Fibroblast of upper back skin (primary cell): ENCODE data around the gene CUBN.
A peak's percentile ranks its signal among the peaks of the same experiment; 100 is the strongest.
"Not testable (repeated sequence)": the region's sequence is repeated elsewhere in the genome, so short reads cannot be mapped to it uniquely, and the experiment has no call there.

ENCODE experiments used
- DNase-seq: peaks from one replicate; pipeline ENCODE4 v3.0.0-alpha.2; 2013

Gene CUBN

DNA sequence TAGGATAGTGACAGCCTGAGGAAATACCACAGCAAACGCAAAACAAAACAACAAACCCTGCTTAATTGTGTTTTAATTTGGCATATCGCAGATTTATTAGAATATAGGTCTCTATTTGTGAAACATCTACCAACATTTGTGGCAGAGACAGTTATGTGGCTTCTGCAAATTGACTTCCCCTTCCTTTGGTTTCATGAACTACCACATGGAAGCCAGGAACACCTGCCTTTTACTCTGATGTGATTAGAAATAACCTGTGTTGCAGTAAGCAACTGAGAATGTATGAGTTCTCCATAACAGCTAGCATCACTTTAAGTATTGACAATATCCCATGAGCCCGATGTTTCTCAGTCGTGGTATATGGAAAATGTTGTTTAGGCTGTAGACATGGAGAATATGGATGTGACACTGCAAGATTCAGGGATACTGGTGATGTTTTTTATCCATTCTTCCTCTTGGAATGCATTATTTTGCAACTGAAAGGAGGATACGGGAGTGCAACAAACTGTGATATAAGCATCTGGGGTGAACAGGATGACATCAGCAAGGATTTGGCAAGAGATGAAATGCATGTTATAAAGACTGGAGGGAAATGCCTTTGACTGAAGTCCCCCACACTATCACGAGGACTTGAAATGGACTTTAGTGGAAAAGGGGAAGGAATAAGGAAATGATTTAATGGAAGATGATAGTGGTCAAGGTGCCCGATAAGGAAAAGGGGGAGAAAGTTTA, 95.9 kb downstream of the CUBN start:
- DNase-seq, result peak; percentile 55

- no peak for DNase-seq
Observed at GRCh38 chr10:17031637-17032635, 97.7 kb downstream of the CUBN start.

DNA sequence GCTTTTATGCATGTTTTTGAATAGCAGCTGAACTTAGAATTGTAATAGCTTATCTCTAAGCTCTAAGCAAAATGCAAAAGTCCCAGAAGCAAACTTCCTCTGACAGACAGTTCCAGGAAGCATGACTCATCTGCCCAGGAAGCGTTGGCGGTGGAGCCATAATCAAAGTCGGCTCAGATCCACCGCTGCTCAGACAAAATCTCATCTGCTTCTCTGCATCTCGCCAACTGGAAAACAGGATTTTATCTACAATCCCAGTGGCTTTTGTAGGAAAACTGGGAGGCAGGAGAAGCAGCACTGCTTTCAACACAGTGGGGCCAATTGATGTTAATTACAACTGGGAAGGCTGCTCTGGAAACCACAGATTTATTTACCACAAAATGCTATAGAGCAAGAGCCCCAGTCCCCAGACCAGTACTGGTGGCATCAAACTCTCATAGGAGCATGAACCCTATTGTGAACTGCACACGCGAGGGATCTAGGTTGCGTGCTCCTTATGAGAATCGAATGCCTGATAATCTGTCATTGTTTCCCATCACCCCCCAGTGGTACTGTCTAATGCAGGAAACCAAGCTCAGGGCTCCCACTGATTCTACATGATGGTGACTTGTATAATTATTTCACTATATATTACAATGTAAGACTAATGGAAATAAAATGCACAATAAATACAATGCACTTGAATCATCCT, 99.9 kb downstream of the CUBN start:
- peak; percentile 84 for DNase-seq

- DNase-seq, result no peak
Observed at GRCh38 chr10:17029239-17029580, 100.4 kb downstream of the CUBN start.

GRCh38 chr10:17028798-17029197, 100.8 kb downstream of the CUBN start:
- no peak for DNase-seq

GRCh38 chr10:17026686-17027485, 102.7 kb downstream of the CUBN start:
- peak; percentile 63 for DNase-seq

DNA sequence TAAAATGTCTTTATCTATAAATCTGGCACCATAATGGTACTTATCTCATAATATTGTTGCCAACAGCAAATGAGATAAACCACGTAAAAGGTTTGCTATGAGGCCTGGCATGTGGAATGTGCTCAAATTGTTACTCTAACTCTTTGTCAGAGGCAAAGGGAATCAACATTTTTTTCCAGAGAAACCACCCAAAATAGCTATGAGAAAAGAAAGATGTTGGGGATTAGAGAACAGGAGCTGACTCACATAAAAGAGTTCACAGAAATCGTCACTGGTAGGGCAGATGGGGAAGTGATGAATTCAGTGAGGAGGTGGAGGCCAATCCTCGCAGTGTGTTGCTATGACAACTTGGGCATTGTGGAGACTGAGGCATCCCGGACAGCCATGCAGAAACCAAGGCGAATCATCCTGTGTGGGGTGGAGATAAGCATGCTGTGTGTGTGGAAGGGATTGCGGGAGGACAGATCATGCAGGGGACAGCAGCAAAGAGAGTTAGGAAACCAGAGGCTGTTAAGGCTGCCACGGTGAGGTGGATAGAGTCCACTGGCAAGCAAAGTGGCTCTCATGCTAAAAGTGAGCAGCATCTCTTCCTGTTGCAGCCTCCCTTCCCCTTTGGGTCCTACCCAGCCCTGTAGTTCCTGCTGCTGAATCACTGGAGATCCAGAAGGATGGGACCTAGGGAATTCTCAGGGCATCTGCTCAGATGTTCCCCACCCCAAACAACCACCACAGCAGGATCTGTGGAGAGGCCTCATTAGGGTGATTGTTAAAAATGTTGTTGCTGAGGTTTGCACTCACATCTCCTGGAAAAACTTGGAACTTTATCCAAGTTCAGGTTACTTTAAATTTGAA, 103.9 kb downstream of the CUBN start:
- peak; percentile 98 for DNase-seq

DNA sequence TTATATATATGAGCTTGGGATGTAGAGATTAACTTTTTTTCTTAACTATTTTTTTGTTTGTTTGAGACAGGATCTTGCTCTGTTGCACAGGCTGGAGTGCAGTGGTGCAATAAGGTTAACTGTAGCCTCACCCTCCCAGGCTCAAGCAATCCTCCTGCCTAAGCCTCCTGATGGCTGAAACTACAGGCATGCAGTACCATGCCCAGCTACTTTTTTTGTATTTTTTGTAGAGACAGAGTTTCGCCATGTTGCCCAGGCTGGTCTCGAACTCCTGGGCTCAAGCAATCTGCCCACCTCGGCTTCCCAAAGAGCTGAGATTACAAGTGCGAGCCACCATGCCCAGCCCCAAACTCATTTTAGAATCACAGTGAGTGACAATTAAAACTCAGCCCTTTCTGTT, 105.2 kb downstream of the CUBN start:
- DNase-seq, result no peak

- peak; percentile 98 for DNase-seq
Observed at GRCh38 chr10:17023386-17024298, 106.0 kb downstream of the CUBN start.

- peak; percentile 56 for DNase-seq
Observed at GRCh38 chr10:17022896-17023295, 106.7 kb downstream of the CUBN start.

GRCh38 chr10:17022466-17022825, 107.2 kb downstream of the CUBN start:
- no peak for DNase-seq

- DNase-seq, result peak; percentile 51
Observed at GRCh38 chr10:17021656-17022465, 107.8 kb downstream of the CUBN start.

- no peak for DNase-seq
Observed at GRCh38 chr10:17019696-17020095, 109.9 kb downstream of the CUBN start.

DNA sequence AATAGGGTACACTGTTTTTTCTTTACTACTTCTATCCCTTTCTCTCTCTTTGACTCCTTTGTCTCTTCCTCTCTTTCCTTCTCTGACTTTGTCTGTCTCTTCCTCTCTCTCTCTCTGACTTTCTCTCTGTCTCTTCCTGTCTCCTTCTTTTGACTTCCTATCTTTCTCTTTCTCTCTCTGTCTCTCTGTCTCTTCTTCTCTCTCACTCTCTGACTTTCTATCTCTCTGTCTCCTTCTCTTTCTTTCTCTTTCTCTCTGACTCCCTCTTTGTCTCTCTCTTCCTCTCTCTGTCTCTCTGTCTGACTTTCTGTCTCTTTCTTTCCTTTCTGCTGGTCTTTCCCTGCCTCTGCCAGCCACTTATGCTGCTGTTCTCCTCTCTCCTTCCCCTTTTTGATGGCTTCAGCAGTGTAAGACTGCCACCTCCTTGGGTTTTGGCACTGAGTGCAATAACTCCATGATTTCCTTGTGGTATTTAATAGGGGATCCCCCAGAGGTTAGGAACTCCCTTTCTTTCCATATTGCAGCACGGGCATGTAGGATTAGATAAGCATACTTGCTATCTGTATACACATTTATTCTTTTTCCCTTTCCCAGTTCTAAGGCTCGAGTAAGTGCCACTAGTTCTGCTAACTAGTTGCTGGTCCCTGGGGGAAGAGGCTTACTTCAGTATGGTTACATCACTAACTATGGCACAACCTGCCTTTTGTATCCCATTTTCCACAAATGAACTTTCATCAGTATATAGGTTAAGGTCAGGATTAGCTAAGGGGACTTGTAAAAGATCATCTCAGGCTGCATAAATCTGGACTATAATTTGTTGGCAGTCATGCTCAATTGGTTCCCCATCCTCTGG, 116.3 kb downstream of the CUBN start:
- DNase-seq, result not testable (repeated sequence)

GRCh38 chr10:17012731-17013130, 116.9 kb downstream of the CUBN start:
- not testable (repeated sequence) for DNase-seq

DNA sequence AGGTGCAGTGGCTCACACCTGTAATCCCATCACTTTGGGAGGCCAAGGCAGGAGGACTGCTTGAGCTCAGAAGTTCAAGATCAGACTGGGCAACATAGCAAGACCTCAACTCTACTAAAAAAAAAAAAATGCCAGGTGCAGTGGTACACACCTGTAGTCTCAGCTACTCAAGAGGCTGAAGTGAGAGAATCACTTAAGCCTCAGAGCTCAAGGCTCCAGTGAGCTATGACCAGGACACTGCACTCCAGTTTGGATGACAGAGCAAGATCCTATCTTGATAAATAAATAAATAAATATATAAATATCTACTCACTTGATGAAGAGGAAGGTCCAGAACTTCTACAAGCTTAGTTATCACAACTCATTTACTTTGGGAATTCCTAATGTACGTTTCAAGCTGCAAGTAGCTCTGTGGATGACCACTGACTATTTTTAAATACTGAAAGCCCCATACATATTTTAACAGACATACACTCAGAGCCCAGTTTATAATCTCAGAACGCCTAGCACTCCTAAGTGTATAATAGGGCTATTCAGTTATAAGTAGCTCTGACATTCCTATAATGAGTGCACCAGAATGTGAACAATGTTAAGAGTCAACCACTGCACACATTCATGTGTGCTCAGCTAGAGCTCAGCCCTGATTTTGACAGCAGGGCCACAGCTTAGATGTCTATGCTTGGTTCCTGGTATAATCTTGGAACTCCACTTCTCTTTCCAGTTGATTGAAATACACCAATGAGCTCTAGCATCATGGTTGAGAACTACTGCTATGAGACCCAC, 119.1 kb downstream of the CUBN start:
- DNase-seq, result peak; percentile 32

DNA sequence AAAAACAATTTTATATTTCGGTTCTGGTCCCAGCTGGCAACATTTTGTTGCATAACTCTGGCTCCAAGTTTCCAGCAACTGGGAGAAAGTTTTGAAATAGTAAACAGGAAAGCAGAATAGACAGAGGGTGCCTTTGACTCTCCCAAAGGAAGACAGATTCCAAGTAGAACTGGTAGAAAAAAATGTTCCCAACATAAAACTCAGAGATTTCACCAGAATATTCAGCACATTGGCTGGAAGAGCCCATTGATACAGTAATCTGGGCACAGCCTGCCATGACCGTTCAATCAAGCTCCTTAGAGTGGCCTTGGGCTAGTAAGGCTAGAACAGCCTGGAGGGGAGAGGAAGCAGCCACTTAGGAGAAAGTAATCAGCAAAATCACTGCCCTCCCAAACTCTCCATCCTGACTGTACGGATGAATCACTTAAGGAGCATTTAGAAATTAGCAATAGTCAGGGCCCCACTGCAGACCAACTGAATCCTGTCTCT, 120.4 kb downstream of the CUBN start:
- peak; percentile 80 for DNase-seq

GRCh38 chr10:17007418-17007770, 122.2 kb downstream of the CUBN start:
- DNase-seq, result no peak
